Measurements from ENCODE around the gene PIP4K2A.

Gene PIP4K2A

GRCh38 chr10:22620140-22620857, 94.1 kb downstream of the PIP4K2A start:
- no peak for DNase-seq
- peak; percentile 30 for ATAC-seq

DNA sequence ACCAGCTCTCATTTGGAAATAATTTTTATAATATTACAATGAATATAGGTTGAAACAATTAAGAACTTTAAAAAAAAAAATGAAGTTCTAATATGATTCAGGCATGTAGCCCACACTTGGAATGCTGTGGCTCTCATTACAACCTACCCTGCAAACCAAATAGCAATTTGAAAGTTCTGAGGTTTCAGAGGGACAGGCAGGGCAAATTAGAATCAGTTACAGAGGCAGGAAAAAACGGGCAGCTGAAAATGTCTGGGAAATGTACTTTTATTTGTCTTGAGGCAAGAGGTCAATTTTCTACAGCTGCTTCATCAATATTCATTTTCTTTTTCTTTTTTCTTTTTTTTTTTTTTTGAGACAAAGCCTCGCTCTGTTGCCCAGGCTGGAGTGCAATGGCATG, 95.3 kb downstream of the PIP4K2A start:
- ATAC-seq (no peak), DNase-seq (no peak)

DNA sequence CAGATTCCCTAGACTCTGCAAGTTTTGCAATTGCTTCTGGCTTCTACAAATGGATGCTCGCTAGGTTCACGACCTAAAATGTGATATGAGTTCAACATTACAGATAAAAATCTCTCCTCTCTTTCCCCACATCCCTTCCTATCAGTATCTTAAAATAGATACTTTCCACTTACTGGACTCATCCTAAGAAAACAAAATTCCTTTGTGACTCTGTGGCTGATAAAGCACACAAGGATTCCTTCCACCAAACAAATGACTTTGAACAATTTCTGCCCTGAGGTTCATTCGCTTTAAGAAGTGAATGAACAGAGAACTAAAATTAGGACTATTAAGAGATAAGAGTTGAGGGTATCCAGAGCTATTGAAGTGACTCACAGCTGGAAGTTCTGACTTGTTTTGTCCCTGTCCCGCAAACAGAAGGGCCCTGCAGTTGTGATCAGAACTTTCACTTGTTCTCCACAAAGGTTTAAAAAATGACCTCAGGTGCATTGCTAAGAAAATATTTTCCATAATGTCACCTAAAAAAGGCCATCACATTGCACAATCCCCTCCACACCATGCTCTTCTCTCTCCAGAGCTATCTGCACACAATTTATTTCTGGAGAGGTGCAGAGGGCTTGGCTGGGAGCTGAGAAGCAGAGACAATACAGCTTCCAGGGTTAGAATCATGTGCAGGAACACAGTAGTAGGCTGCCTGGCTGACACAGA, 96.1 kb downstream of the PIP4K2A start:
- peak; percentile 35 for ATAC-seq
- no peak for DNase-seq

DNA sequence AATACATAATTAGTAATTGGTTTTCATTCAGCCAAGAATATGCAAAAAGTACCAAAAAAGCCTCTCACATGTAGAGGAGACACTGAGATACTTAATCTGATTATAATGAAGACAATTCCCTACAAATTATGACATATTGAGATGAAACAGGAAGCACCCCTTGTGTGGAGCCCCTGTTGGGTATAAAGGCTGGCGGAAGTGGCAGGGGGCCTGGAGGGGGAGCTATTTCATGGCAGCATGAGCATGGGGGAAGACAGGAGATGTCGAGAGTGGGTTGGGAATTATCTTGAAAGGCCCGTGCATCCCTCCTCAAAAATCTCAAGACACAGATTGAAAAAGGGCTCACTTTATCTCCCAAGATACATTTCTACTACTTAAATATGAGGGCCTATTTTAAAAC, 96.9 kb downstream of the PIP4K2A start:
- DNase-seq, result no peak
- ATAC-seq, result no peak

DNA sequence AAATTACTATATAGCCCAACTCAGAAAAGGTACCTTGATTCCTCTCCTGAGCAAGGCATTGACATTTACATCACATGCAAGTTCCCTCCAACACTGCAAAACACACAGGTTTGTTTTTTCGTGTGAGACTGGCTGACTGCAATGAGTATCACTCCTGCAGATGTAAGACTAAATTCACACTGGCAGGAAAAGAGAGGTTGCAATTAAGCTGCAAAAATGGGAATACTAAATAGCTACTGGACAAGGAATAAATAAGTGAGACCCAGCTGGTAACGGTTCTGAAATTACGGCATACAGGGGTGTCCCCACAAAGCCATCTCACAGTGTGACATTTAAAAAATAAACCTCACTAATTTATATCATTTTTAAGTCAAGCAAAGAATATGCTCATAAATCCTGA, 97.3 kb downstream of the PIP4K2A start:
- DNase-seq (no peak), ATAC-seq (no peak)

GRCh38 chr10:22615819-22616499, 98.4 kb downstream of the PIP4K2A start:
- DNase-seq, result peak; percentile 49
- peak; percentile 37 for ATAC-seq

DNA sequence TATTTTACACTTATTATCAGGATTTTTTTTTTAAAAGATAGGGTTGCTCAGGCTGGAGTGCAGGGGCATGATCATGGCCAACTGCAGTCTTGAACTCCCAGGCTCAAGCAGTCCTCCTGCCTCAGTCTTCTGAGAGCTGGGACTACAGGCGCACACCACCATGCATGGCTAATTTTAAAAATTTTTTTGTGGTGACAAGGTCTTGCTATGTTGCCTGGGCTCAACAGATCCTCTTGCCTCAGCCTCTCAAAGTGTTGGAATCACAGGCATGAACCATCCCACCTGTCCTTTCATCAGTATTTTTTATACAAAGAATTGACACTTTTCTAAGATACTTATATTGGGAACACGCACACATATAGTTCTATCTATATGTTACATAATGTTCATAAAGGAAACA, 99.3 kb downstream of the PIP4K2A start:
- DNase-seq (no peak), ATAC-seq (no peak)

- no peak for ATAC-seq
- no peak for DNase-seq
Observed at GRCh38 chr10:22613011-22613410, 101.4 kb downstream of the PIP4K2A start.

DNA sequence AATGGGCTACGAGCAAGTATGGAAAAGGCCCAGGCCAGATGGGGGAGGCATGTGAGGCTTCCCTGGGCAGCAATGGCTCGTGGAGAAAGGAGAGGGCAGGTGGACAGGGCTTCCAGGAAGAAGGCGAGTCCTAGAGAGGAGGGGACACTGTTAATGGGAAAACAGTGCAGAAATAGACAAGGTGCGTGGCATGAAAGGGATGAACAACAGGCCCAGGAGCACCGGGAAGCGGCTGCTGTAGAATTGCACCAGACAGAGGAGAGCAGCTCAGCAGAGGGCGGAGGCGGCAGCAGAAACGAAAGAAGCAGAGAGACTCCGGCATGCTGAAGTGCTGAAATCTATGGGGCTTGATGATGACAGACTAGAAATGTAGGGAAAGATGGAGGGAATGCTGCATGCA, 102.1 kb downstream of the PIP4K2A start:
- ATAC-seq, result no peak
- no peak for DNase-seq

DNA sequence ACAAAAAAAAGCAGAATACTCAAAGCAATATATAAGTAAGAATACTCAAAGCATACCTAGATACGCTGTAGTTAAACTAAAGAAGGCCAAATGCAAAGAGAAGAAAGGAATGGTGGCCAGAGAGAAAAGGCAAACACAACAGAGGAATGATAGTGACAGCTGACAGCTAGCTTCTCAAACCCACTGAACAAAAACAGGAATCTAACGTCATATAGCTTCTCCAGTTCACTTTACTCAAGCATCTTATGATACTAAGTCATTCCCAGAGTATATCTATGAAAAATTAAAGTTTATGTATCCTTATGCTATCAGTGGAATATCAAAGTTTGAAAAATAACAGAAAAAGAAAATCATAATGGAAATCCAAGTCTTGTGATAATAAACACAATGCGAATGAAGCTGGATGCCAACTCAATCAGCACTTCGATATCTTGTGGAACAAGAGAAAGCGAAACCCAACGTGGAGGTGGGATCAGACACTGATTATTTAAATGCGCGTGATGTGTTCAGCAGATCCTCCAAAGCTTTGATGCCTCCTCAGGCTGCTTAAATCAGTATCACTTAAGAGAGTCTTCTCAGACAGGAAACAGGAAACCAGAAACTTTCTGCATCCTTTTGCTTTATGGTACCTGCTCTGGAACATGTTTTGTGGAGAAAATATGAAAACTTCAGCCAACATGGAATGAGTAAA, 102.8 kb downstream of the PIP4K2A start:
- ATAC-seq, result peak; percentile 85
- no peak for DNase-seq

DNA sequence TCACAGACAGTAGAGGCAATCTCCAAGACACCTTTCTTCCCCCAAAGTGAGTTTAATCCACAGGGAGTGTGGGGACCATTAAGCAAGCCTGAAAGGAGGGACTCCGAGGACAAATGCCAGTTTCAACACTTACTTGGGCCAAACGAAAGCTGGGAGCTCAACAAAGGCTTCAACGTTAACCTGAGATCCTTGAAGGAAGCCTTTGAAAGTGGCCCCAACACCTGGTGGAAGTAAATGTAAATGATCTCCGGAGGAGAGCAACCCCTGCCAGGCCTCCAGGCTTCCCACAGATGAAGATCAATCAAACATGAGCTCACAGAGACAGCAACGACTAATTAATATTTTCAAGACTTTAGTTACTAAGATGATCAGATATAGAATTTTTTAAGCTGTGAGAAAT, 103.8 kb downstream of the PIP4K2A start:
- ATAC-seq, result no peak
- no peak for DNase-seq

DNA sequence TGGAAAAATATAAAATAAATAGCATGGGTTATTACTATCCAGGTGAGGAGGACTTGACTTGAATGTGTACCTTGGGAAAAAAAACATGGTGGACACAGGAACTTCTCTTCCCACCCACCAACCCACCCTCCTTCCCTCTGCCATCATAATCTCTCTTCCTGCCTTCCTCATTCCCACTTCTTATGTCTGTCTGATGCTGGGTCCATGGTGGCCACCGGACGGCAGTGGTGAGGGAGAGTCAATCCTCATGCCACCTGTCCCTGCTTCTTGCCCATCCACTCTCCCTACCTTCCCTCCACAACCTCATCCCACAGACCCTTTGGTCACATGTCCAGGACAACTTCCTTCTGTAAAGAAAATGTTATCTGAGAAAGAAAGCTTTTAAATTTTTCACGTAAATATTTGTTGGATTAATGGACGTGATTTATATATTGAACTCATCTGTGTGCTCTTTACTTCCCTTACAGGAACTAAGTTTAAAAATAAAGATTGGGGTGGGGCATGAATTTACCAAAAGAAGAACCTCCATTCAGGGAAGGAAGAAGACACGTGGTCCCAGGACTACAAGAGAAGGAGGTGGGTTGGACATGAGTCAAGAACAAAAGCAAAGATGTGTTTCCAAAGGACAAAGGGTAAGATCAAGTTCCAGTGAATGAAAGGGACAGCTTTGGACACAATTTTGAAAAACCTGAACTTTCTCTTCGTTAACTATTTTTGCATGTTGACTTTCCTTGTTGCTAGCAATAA, 104.5 kb downstream of the PIP4K2A start:
- ATAC-seq, result no peak
- no peak for DNase-seq

GRCh38 chr10:22609251-22609650, 105.1 kb downstream of the PIP4K2A start:
- DNase-seq, result no peak
- no peak for ATAC-seq

DNA sequence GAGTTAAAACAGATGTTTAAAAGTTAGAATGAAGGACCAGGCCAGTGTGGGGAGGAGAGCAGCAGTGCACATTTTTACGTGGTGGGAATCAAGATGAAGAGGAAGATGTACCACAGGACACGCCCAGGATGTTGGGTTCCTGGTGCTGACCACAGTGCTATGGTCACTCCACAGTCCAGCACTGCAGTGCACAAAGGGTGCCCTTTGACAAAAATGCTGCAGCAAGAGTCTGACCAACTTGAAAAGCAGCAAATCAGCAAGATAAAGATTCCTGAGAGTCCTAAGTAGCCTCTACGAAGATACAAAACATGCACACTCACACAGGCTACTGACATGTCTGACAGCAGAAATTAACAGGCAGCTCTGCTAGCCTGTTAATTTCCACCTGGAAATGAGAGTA, 107.1 kb downstream of the PIP4K2A start:
- DNase-seq (no peak), ATAC-seq (no peak)

- DNase-seq, result peak; percentile 40
Observed at GRCh38 chr10:22606164-22606614, 108.2 kb downstream of the PIP4K2A start.

DNA sequence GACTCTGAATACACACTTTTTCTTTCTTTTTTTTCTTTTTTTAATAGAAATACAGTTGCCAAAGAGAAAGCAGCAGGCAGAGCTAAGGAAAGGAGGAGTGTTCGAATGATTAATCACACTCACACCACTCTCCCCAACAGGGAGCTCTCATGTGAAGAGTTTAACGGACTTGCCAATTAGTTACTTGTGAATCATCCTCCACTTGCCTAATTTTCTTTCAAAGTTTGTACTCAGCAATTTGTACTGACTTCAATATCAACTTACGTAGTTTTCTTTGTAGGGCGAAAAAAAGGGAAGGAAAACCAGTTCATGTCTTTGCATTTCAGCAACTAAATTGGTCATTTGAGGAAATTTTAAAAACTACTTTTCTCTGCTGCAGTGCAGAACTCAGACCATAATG, 109.2 kb downstream of the PIP4K2A start:
- peak; percentile 38 for ATAC-seq
- DNase-seq, result no peak

More at GRCh38 chr10:22606164-22606614, 108.2 kb downstream of the PIP4K2A start:
- ATAC-seq, result peak; percentile 66

DNA sequence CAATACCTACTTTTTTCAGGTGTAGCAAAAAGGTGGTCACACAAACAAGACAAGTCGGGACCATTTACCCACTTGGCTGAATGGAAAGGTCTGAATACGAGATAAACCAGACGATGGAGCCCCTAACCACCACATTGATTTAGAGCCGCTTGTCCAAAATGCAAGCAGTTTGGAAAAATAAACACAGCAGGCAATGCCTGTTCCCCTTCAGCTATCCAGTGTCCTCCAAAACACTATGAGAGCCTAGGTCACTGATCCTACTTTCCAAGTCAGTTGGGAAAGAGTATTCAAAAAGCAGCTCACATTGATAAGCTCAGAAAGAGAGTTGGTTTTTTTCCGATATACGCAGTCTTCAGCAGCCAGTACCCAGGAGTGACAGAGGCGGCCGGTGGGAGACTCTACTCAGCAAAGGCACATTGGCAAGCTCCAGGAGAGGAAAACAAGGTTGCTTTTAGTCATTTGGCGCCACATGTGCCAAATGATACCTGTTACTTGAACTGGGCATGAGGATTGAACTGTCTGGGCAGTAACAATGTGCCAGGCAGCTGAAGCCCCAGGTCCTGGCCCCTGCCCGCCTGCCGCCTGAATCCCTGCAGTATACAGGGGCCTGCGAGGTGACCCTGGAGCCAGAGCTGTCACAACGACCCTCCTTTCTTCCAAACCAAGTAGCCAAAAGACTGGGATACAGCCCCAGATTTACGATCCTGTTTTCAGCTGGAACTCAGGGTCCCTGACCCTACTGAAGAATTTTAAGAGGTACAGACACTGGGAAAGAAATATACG, 109.8 kb downstream of the PIP4K2A start:
- no peak for ATAC-seq

DNA sequence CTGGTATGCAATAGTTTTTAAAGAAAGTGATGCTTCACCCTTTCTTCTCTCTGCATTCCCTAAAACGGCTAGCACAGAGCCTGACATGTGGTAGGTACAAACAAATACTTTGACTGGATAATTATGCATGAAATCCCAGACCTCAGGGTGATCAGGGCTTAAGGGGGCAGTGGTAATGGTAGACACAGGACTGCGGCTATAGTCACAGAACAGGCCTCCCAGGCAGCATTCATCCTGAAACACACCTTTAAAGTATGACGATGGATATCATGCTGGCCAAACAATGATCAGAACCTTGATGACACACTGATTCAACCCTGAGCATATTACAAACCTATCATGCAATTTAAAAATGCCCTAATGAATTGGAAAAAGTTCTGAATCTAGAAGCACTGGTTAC, 110.8 kb downstream of the PIP4K2A start:
- no peak for ATAC-seq
- no peak for DNase-seq

More for the DNA sequence above, 109.8 kb downstream of the PIP4K2A start:
- DNase-seq, result no peak

- ATAC-seq (no peak), DNase-seq (no peak)
Observed at GRCh38 chr10:22601618-22602017, 112.8 kb downstream of the PIP4K2A start.

DNA sequence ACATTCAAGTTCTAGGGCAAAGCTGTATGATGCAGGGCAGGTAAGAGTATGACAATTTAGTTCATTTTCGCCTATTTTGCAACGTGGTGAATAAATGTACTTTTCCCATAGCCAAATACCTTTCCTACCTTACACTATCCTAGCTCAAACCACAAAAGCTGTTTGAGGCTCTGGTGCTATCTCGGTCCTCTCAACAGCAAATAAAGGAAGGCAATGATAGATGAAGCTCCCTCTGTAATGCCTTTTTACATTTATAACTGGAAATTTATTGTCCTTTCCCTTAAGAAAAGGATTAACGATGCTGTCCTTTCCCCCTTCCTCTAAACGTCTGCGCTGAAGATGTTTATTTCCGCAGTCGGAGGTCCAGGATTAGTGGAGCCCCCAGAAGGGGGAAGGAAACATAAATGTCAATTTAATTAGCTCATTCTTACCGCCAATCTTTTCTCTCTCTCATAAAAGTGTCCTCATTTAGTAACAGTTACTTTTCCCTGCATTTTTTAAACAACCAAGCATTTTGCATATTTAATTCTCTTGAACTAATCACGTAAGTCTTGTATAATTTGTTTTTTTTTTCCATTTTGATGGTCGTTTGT, 114.6 kb downstream of the PIP4K2A start:
- DNase-seq (no peak), ATAC-seq (no peak)

Data from stimulated activated naive CD8-positive, alpha-beta T cell treated with anti-CD3 and anti-CD28 coated beads, Interleukin-15, Interleukin-2, amounts not matched to agents 100 U/mL and 50 U/mL, for 24 hours (primary cell).